ENCODE data around the gene KRTAP5-5. TPM values are rescaled to one million over a fixed set of nuclear protein-coding genes. Genes with fewer than 3 reads are reported as not detected.
"Not testable (repeated sequence)": the region's sequence is repeated elsewhere in the genome, so short reads cannot be mapped to it uniquely, and the experiment has no call there.

KRTAP5-5 gene
- total and polyA plus RNA-seq, 10 of the 15 experiments (the other 5 are each of a cell fraction or from before 2014, with no cell fraction given): not detected

DNA sequence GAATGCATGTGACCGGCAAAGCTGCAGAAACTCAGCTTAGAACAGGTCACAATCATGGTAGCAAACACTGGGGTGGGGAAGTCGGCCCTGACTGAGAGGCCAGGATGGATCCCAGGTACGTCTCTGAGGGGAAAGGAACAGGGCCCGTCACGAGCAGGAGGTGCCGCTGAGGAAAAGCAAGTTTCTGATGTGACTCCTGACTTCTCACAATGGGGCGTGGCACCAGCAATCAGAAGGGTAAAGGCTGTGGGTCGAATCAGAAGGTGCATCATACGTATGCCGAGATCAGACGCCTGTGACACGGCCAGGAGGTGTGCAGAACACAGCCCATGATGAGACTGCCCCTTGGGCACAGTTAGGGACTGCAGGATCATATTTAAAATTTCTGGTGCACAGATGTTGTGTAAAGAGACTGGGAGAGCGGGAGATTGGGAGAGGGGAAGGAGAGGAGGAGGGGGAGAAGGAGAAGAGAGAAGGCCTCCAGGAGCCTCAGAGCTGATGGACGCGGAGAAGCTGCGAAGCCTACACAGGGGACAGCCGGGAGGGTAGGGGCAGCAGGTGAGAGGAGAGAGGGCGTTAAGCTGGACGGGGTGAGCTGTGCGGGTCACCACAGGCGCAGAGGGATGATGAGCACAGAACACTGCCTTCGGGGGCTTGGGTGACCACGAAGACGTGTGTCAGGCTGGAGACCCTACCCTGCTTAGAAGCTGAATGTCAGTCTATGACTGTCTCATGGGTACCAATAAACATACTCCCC, 30.7 kb downstream of the KRTAP5-5 start:
- H3K79me2 ChIP-seq (ENCODE audit: control insufficient read depth, insufficient read depth, low read length): no peaks in the 10 kb centered on the region
- H3K27ac ChIP-seq (ENCODE audit: control insufficient read depth, insufficient read depth): no peak overlapping the region
- no peak overlapping the region for H2AFZ ChIP-seq (ENCODE audit: control insufficient read depth, low read depth, low read length)
- POLR2A ChIA-PET: no interaction called here
- no peaks in the 10 kb centered on the region for H4K20me1 ChIP-seq (ENCODE audit: control insufficient read depth, insufficient read depth)
- ATAC-seq (no peak), FAIRE-seq (no peak), DNase-seq (ENCODE audit: low read depth, low spot score) (no peak)
- H3K4me3 ChIP-seq: no peak overlapping the region
- BruUV-seq (replicated peaks): no TSS peak
- TF ChIP-seq ZNF207 (IDR thresholded peaks at IDR 0.05; ENCODE audit: borderline replicate concordance): no peak
- TF ChIP-seq, protein P1, sequence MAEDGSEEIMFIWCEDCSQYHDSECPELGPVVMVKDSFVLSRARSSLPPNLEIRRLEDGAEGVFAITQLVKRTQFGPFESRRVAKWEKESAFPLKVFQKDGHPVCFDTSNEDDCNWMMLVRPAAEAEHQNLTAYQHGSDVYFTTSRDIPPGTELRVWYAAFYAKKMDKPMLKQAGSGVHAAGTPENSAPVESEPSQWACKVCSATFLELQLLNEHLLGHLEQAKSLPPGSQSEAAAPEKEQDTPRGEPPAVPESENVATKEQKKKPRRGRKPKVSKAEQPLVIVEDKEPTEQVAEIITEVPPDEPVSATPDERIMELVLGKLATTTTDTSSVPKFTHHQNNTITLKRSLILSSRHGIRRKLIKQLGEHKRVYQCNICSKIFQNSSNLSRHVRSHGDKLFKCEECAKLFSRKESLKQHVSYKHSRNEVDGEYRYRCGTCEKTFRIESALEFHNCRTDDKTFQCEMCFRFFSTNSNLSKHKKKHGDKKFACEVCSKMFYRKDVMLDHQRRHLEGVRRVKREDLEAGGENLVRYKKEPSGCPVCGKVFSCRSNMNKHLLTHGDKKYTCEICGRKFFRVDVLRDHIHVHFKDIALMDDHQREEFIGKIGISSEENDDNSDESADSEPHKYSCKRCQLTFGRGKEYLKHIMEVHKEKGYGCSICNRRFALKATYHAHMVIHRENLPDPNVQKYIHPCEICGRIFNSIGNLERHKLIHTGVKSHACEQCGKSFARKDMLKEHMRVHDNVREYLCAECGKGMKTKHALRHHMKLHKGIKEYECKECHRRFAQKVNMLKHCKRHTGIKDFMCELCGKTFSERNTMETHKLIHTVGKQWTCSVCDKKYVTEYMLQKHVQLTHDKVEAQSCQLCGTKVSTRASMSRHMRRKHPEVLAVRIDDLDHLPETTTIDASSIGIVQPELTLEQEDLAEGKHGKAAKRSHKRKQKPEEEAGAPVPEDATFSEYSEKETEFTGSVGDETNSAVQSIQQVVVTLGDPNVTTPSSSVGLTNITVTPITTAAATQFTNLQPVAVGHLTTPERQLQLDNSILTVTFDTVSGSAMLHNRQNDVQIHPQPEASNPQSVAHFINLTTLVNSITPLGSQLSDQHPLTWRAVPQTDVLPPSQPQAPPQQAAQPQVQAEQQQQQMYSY (CRISPR knock-in tag; IDR thresholded peaks at IDR 0.05): no peak
- TF ChIP-seq SIN3A (IDR thresholded peaks at IDR 0.05; ENCODE audit: low read depth, low read length): no peak
- no peak for TF ChIP-seq CHD2 (IDR thresholded peaks at IDR 0.05; ENCODE audit: borderline replicate concordance, low read depth, low read length)
- no peak for TF ChIP-seq JUND (IDR thresholded peaks at IDR 0.05; ENCODE audit: low read depth, low read length)
- TF ChIP-seq MLLT1 (IDR thresholded peaks at IDR 0.05): no peak
- SMC1A ChIA-PET (ENCODE audit: uncharacterized antibody, unreplicated experiment): no interaction called here
- 25% methylated on average over 24 of the region's 24 CpGs for WGBS (ENCODE audit: insufficient coverage, insufficient replicate concordance, low lambda C conversion rate, missing lambda C conversion rate)
- in situ Hi-C loops (cut with MboI) (no loop called here), intact Hi-C loops (cut with micrococcal nuclease; ENCODE audit: unreplicated experiment) (no loop called here)
- CTCF ChIA-PET: no interaction called here
- H3K9ac ChIP-seq (ENCODE audit: control insufficient read depth, insufficient read depth, low read length): no peak overlapping the region
- RAD21 ChIA-PET (ENCODE audit: unreplicated experiment): no interaction called here
- H3K4me2 ChIP-seq (ENCODE audit: control insufficient read depth, insufficient read depth): no peak overlapping the region
- no peaks in the 10 kb centered on the region for H3K36me3 ChIP-seq (ENCODE audit: control insufficient read depth in 2 of 2, insufficient read depth in 2 of 2, low read length in 1 of 2)
- H3K4me1 ChIP-seq (ENCODE audit: control insufficient read depth, insufficient read depth, low read length): no peaks in the 10 kb centered on the region
- no peaks in the 10 kb centered on the region; a peak in 2 of 4 replicates for H3K27me3 ChIP-seq (replicated peaks in 1 of 2; ENCODE audit: control insufficient read depth in 2 of 2, insufficient read depth in 2 of 2, low read length in 1 of 2)
- H3K9me3 ChIP-seq (replicated peaks; ENCODE audit: control insufficient read depth, insufficient read depth, low read length): no peaks in the 10 kb centered on the region

GRCh38 chr11:1661454-1662269, 32.1 kb downstream of the KRTAP5-5 start:
- FAIRE-seq; POLR2A ChIA-PET; in situ Hi-C loops (cut with MboI): not testable (repeated sequence)

More at GRCh38 chr11:1661454-1662269, 32.1 kb downstream of the KRTAP5-5 start:
- intact Hi-C loops (cut with micrococcal nuclease; ENCODE audit: unreplicated experiment); H3K4me3 ChIP-seq; H3K36me3 ChIP-seq (ENCODE audit: control insufficient read depth in 2 of 2, insufficient read depth in 2 of 2, low read length in 1 of 2); RAD21 ChIA-PET (ENCODE audit: unreplicated experiment); H3K9ac ChIP-seq (ENCODE audit: control insufficient read depth, insufficient read depth, low read length); H3K27me3 ChIP-seq (replicated peaks in 1 of 2; ENCODE audit: control insufficient read depth in 2 of 2, insufficient read depth in 2 of 2, low read length in 1 of 2); SMC1A ChIA-PET (ENCODE audit: uncharacterized antibody, unreplicated experiment); H2AFZ ChIP-seq (ENCODE audit: control insufficient read depth, low read depth, low read length); ATAC-seq; BruUV-seq (replicated peaks); DNase-seq (ENCODE audit: low read depth, low spot score); H3K4me2 ChIP-seq (ENCODE audit: control insufficient read depth, insufficient read depth); H3K9me3 ChIP-seq (replicated peaks; ENCODE audit: control insufficient read depth, insufficient read depth, low read length); H3K79me2 ChIP-seq (ENCODE audit: control insufficient read depth, insufficient read depth, low read length); H4K20me1 ChIP-seq (ENCODE audit: control insufficient read depth, insufficient read depth); CTCF ChIA-PET; H3K27ac ChIP-seq (ENCODE audit: control insufficient read depth, insufficient read depth); H3K4me1 ChIP-seq (ENCODE audit: control insufficient read depth, insufficient read depth, low read length): not testable (repeated sequence)
- 21% methylated on average over 17 of the region's 25 CpGs for WGBS (ENCODE audit: insufficient coverage, insufficient replicate concordance, low lambda C conversion rate, missing lambda C conversion rate)
